Astrocyte of the spinal cord (primary cell): ENCODE data around the gene MRPL36.

Experiments used
- DNase-seq: peaks from one replicate; pipeline ENCODE4 v3.0.0; 2011; ENCODE audit warnings: low read depth, low spot score
- H3K4me3 ChIP-seq: 2 replicates; pipeline ENCODE4 v1.5.1; 2011; ENCODE audit warnings: low read depth, mild to moderate bottlenecking, low read length, moderate library complexity
- in situ Hi-C: cut with HindIII; loops from 2 replicates; pipeline ENCODE4 v1.10.0; 2017; ENCODE audit warnings: low sequenced_read_pairs
- TF ChIP-seq, protein P1 (sequence below): IDR thresholded peaks from 2 replicates; pipeline ENCODE4 v1.5.1; 2012; ENCODE audit warnings: low read depth, mild to moderate bottlenecking, low read length, inconsistent platforms

The MRPL36 gene

GRCh38 chr5:1760231-1760630 lies 39.4 kb downstream of the MRPL36 start:
- TF ChIP-seq, protein P1, sequence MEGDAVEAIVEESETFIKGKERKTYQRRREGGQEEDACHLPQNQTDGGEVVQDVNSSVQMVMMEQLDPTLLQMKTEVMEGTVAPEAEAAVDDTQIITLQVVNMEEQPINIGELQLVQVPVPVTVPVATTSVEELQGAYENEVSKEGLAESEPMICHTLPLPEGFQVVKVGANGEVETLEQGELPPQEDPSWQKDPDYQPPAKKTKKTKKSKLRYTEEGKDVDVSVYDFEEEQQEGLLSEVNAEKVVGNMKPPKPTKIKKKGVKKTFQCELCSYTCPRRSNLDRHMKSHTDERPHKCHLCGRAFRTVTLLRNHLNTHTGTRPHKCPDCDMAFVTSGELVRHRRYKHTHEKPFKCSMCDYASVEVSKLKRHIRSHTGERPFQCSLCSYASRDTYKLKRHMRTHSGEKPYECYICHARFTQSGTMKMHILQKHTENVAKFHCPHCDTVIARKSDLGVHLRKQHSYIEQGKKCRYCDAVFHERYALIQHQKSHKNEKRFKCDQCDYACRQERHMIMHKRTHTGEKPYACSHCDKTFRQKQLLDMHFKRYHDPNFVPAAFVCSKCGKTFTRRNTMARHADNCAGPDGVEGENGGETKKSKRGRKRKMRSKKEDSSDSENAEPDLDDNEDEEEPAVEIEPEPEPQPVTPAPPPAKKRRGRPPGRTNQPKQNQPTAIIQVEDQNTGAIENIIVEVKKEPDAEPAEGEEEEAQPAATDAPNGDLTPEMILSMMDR: no peak
- no peak overlapping the region for H3K4me3 ChIP-seq
- in situ Hi-C loops: no loop called here

GRCh38 chr5:1759378-1759970 lies 40.2 kb downstream of the MRPL36 start:
- no peak overlapping the region for H3K4me3 ChIP-seq
- TF ChIP-seq, protein P1: no peak
- DNase-seq: no peak
- in situ Hi-C loops: no loop called here

More at GRCh38 chr5:1760231-1760630, 39.4 kb downstream of the MRPL36 start:
- no peak for DNase-seq

- in situ Hi-C loops: no loop called here
- TF ChIP-seq, protein P1: no peak
- no peak overlapping the region for H3K4me3 ChIP-seq
- no peak for DNase-seq
These were observed 41.1 kb downstream of the MRPL36 start for GRCh38 chr5:1758574-1758973.

DNA sequence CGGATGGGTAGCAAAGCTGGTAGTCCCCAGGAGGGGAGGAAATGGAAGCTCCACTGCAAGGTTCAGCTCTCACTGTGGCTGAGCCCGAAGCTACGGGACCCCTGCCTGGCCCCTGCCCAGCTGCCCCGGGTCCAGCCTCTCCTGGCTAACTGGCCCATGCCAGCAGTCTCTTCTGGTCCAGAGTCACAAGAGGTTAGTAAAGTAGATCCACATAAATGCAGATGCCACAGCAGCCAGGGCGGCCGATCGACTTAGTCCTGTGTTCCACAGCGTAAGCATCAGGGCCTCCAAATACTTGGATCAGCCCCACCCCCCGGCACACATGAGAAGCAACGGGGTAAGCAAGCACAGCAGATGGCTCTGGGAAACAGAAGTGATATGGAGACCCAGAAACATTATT lies 42.1 kb downstream of the MRPL36 start:
- in situ Hi-C loops: no loop called here
- TF ChIP-seq, protein P1: no peak
- H3K4me3 ChIP-seq: no peak overlapping the region

GRCh38 chr5:1756481-1756880 lies 43.2 kb downstream of the MRPL36 start:
- in situ Hi-C loops: no loop called here
- no peak overlapping the region for H3K4me3 ChIP-seq
- TF ChIP-seq, protein P1: no peak
- DNase-seq: no peak

More for the DNA sequence above, 42.1 kb downstream of the MRPL36 start:
- DNase-seq: no peak

- no peak for DNase-seq
- in situ Hi-C loops: no loop called here
- TF ChIP-seq, protein P1: no peak
- H3K4me3 ChIP-seq: no peak overlapping the region
These were observed 44.2 kb downstream of the MRPL36 start for GRCh38 chr5:1755321-1755949.
